ENCODE measurements around the gene SYNJ2.

SYNJ2 gene

GRCh38 chr6:158063736-158064135 lies 82.1 kb downstream of the SYNJ2 start:
- FAIRE-seq, result no peak

- no peak for FAIRE-seq
These were observed 83.1 kb downstream of the SYNJ2 start for GRCh38 chr6:158064725-158065251.

- no peak for FAIRE-seq
These were observed 84.6 kb downstream of the SYNJ2 start for GRCh38 chr6:158066136-158066781.

GRCh38 chr6:158067436-158068015 lies 85.9 kb downstream of the SYNJ2 start:
- FAIRE-seq, result no peak

GRCh38 chr6:158068156-158068892 lies 86.7 kb downstream of the SYNJ2 start:
- no peak for FAIRE-seq

- no peak for FAIRE-seq
These were observed 87.5 kb downstream of the SYNJ2 start for GRCh38 chr6:158068893-158069799.

GRCh38 chr6:158069800-158070195 lies 88.1 kb downstream of the SYNJ2 start:
- FAIRE-seq, result no peak

GRCh38 chr6:158070513-158070912 lies 88.8 kb downstream of the SYNJ2 start:
- FAIRE-seq, result no peak

GRCh38 chr6:158071121-158072082 lies 89.7 kb downstream of the SYNJ2 start:
- no peak for FAIRE-seq

- FAIRE-seq, result no peak
These were observed 90.5 kb downstream of the SYNJ2 start for GRCh38 chr6:158072083-158072721.

GRCh38 chr6:158073776-158074175 lies 92.1 kb downstream of the SYNJ2 start:
- FAIRE-seq, result no peak

- FAIRE-seq, result no peak
These were observed 94.9 kb downstream of the SYNJ2 start for GRCh38 chr6:158076548-158076947.

- FAIRE-seq, result no peak
These were observed 96.0 kb downstream of the SYNJ2 start for GRCh38 chr6:158077676-158078075.

- no peak for FAIRE-seq
These were observed 96.7 kb downstream of the SYNJ2 start for GRCh38 chr6:158078320-158078719.

- FAIRE-seq, result no peak
These were observed 99.4 kb downstream of the SYNJ2 start for GRCh38 chr6:158080849-158081656.

- FAIRE-seq, result no peak
These were observed 99.9 kb downstream of the SYNJ2 start for GRCh38 chr6:158081657-158081935.

GRCh38 chr6:158083455-158084325 lies 102.0 kb downstream of the SYNJ2 start:
- no peak for FAIRE-seq

GRCh38 chr6:158085261-158086053 lies 103.8 kb downstream of the SYNJ2 start:
- FAIRE-seq, result no peak
